Hepatic stellate cell (primary cell): ENCODE measurements around the gene CEP72.

Experiments
- DNase-seq: peaks from one replicate; pipeline ENCODE4 v3.0.0; 2011; ENCODE audit warnings: low spot score

CEP72 gene

GRCh38 chr5:660491-661030 lies 48.4 kb downstream of the CEP72 start:
- DNase-seq, result no peak

- DNase-seq, result no peak
Observed at GRCh38 chr5:661891-662750, 50.0 kb downstream of the CEP72 start.

- no peak for DNase-seq
Observed at GRCh38 chr5:662751-663435, 50.8 kb downstream of the CEP72 start.

GRCh38 chr5:663436-664342 lies 51.5 kb downstream of the CEP72 start:
- DNase-seq, result no peak

GRCh38 chr5:664343-664993 lies 52.3 kb downstream of the CEP72 start:
- DNase-seq, result no peak

GRCh38 chr5:664994-665360 lies 52.8 kb downstream of the CEP72 start:
- no peak for DNase-seq

GRCh38 chr5:665541-665955 lies 53.4 kb downstream of the CEP72 start:
- no peak for DNase-seq

GRCh38 chr5:665956-666711 lies 54.0 kb downstream of the CEP72 start:
- no peak for DNase-seq

- no peak for DNase-seq
Observed at GRCh38 chr5:666816-667498, 54.8 kb downstream of the CEP72 start.

- DNase-seq, result no peak
Observed at GRCh38 chr5:668283-668995, 56.3 kb downstream of the CEP72 start.

GRCh38 chr5:669111-669841 lies 57.1 kb downstream of the CEP72 start:
- no peak for DNase-seq

- DNase-seq, result no peak
Observed at GRCh38 chr5:669842-670395, 57.8 kb downstream of the CEP72 start.

- DNase-seq, result no peak
Observed at GRCh38 chr5:670396-671270, 58.5 kb downstream of the CEP72 start.

GRCh38 chr5:671459-672328 lies 59.6 kb downstream of the CEP72 start:
- DNase-seq, result peak; percentile 86

- DNase-seq, result peak; percentile 83
Observed at GRCh38 chr5:672329-673160, 60.4 kb downstream of the CEP72 start.
